SKM-1 (cell line): ENCODE results near the gene ST6GALNAC3.

ENCODE experiments used
- DNase-seq: peaks from one replicate; lab custom pipeline; 2025; ENCODE audit not compliant: unreplicated experiment; lab: John Stamatoyannopoulos, UW

Gene ST6GALNAC3

GRCh38 chr1:76562292-76562691 lies 487.7 kb downstream of the ST6GALNAC3 start:
- DNase-seq, result no peak

- no peak for DNase-seq
Measured at GRCh38 chr1:76568573-76569238, 494.2 kb downstream of the ST6GALNAC3 start.

GRCh38 chr1:76571248-76571647 lies 496.7 kb downstream of the ST6GALNAC3 start:
- no peak for DNase-seq

GRCh38 chr1:76572229-76572628 lies 497.7 kb downstream of the ST6GALNAC3 start:
- no peak for DNase-seq

- DNase-seq, result no peak
Measured at GRCh38 chr1:76576876-76577524, 502.5 kb downstream of the ST6GALNAC3 start.

GRCh38 chr1:76577525-76578185 lies 503.1 kb downstream of the ST6GALNAC3 start:
- DNase-seq, result no peak

GRCh38 chr1:76580206-76580605 lies 505.7 kb downstream of the ST6GALNAC3 start:
- DNase-seq, result no peak

GRCh38 chr1:76581712-76582111 lies 507.2 kb downstream of the ST6GALNAC3 start:
- DNase-seq, result no peak

GRCh38 chr1:76583235-76583868 lies 508.8 kb downstream of the ST6GALNAC3 start:
- DNase-seq, result no peak

GRCh38 chr1:76583875-76584477 lies 509.4 kb downstream of the ST6GALNAC3 start:
- no peak for DNase-seq

GRCh38 chr1:76585980-76586674 lies 511.6 kb downstream of the ST6GALNAC3 start:
- no peak for DNase-seq

GRCh38 chr1:76587212-76587611 lies 512.7 kb downstream of the ST6GALNAC3 start:
- no peak for DNase-seq

GRCh38 chr1:76591461-76591860 lies 516.9 kb downstream of the ST6GALNAC3 start:
- DNase-seq, result no peak

- DNase-seq, result no peak
Measured at GRCh38 chr1:76591963-76592362, 517.4 kb downstream of the ST6GALNAC3 start.

- DNase-seq, result no peak
Measured at GRCh38 chr1:76593141-76593540, 518.6 kb downstream of the ST6GALNAC3 start.

GRCh38 chr1:76593618-76594017 lies 519.1 kb downstream of the ST6GALNAC3 start:
- DNase-seq, result no peak

GRCh38 chr1:76595024-76595423 lies 520.5 kb downstream of the ST6GALNAC3 start:
- no peak for DNase-seq

- DNase-seq, result no peak
Measured at GRCh38 chr1:76601465-76601864, 526.9 kb downstream of the ST6GALNAC3 start.

- no peak for DNase-seq
Measured at GRCh38 chr1:76607717-76608116, 533.2 kb downstream of the ST6GALNAC3 start.

GRCh38 chr1:76611770-76612445 lies 537.4 kb downstream of the ST6GALNAC3 start:
- DNase-seq, result no peak
